Upper lobe of left lung (tissue), 4 donors: ENCODE data around the gene SLC25A13.

Experiments
- EP300 ChIP-seq, 4 donors: sonication (generic); formaldehyde crosslinking; IDR thresholded peaks; one replicate each; pipeline ENCODE4 v1.5.1; 2017; ENCODE audit warnings: antibody characterized with exemption in 4 of 4, control low read depth in 2 of 4
- POLR2A ChIP-seq, 4 donors: fragments of 450-650 bp; IDR thresholded peaks; one replicate each; pipeline ENCODE4 v1.5.1; 2016 to 2017; ENCODE audit warnings: antibody characterized with exemption in 4 of 4, mild to moderate bottlenecking in 2 of 4
- POLR2AphosphoS5 ChIP-seq, 2 donors: sonication (generic); formaldehyde crosslinking; IDR thresholded peaks; one replicate each; pipeline ENCODE4 v1.5.1; 2017; ENCODE audit warnings: antibody characterized with exemption in 2 of 2
- TF ChIP-seq, protein P1 (sequence below), 6 experiments: fragments of 450-650 bp in 4 of 6; fragments of 200-600 bp in 2 of 6; sonication (generic) in 2 of 6; IDR thresholded peaks; one replicate each; pipeline ENCODE4 v1.5.1; 2016 to 2019; ENCODE audit warnings: antibody characterized with exemption in 6 of 6

DNA sequence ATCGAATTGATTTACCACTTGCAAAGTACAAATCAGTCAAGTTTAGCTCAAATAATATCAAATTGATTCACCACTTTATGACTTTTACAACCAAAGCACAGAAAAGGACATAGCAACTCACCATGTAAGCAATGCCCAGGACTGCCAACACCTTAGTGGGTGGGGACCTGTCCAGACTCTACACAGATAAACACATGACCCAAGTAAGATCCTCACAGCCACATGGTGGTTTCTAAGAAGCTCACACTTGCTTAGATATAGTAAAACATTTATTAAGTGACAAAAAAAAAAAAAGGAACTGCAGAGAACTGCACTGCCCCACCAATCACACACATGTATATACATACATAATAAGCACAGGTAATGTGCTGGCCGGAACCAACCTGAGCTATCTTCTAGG lies 116.2 kb downstream of the SLC25A13 start:
- TF ChIP-seq, protein P1, sequence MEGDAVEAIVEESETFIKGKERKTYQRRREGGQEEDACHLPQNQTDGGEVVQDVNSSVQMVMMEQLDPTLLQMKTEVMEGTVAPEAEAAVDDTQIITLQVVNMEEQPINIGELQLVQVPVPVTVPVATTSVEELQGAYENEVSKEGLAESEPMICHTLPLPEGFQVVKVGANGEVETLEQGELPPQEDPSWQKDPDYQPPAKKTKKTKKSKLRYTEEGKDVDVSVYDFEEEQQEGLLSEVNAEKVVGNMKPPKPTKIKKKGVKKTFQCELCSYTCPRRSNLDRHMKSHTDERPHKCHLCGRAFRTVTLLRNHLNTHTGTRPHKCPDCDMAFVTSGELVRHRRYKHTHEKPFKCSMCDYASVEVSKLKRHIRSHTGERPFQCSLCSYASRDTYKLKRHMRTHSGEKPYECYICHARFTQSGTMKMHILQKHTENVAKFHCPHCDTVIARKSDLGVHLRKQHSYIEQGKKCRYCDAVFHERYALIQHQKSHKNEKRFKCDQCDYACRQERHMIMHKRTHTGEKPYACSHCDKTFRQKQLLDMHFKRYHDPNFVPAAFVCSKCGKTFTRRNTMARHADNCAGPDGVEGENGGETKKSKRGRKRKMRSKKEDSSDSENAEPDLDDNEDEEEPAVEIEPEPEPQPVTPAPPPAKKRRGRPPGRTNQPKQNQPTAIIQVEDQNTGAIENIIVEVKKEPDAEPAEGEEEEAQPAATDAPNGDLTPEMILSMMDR (IDR thresholded peaks at IDR 0.05) = no peak
- no peak for TF ChIP-seq POLR2AphosphoS5 (IDR thresholded peaks at IDR 0.05)
- TF ChIP-seq EP300 (IDR thresholded peaks at IDR 0.05) = no peak
- TF ChIP-seq POLR2A (IDR thresholded peaks at IDR 0.05) = no peak
